T-cell (primary cell): ENCODE measurements around the gene ABCA3. TPM values are rescaled to one million over a fixed set of nuclear protein-coding genes. Genes with fewer than 3 reads are reported as not detected.

Experiments
- ATAC-seq, 4 experiments: fragments of 200-7000 bp in 3 of 4; fragments of 150-1000 bp in 1 of 4; cut with Tn5 transposase; replicated peaks in 1 of 4; 1 replicate in 3 of 4; 2 replicates in 1 of 4; pipeline ENCODE4 v1.10.0; 2021; ENCODE audit warnings: moderate library complexity in 3 of 4, mild to moderate bottlenecking in 2 of 4, moderate number of reproducible peaks in 1 of 4
- CTCF ChIA-PET, 2 donors: fragments of 300-600 bp; sonication (Branson Sonifier 250); formaldehyde crosslinking; loops; one replicate each; lab custom pipeline; 2022; ENCODE audit warnings: antibody characterized with exemption in 2 of 2; lab: Charles Lee
- POLR2A ChIA-PET, 2 donors: fragments of 300-600 bp; sonication (Branson Sonifier 250); formaldehyde crosslinking; loops; one replicate each; lab custom pipeline; 2022; ENCODE audit warnings: antibody characterized with exemption in 2 of 2; lab: Charles Lee
- DNase-seq, 35 experiments: peaks; one replicate each; pipeline versions ENCODE4 v3.0.0 to v3.0.0-alpha.2; 2013 to 2023
- H3K27ac ChIP-seq: one replicate; pipeline ENCODE4 v1.5.1; 2013; ENCODE audit warnings: low read length
- H3K27me3 ChIP-seq, 2 experiments: replicated peaks in 1 of 2; 1 replicate in 1 of 2; 2 replicates in 1 of 2; pipeline versions ENCODE4 v1.6.1 to v1.7.0; 2013; ENCODE audit warnings: low read length in 1 of 2, mixed read lengths in 1 of 2; ENCODE audit not compliant: control insufficient read depth in 2 of 2, insufficient read depth in 2 of 2; ENCODE audit errors: extremely low read depth in 1 of 2
- H3K36me3 ChIP-seq, 2 donors: 1 replicate in 1 of 2; 2 replicates in 1 of 2; pipeline versions ENCODE4 v1.6.1 to v1.7.0; 2013; ENCODE audit warnings: low read length in 1 of 2; ENCODE audit not compliant: control insufficient read depth in 2 of 2, insufficient read depth in 1 of 2; ENCODE audit errors: extremely low read depth in 1 of 2
- H3K4me1 ChIP-seq, 2 experiments: 1 replicate in 1 of 2; 2 replicates in 1 of 2; pipeline versions ENCODE4 v1.6.1 to v1.7.0; 2013; ENCODE audit warnings: low read length in 2 of 2, mixed read lengths in 1 of 2; ENCODE audit not compliant: insufficient read depth in 2 of 2, control insufficient read depth in 1 of 2; ENCODE audit errors: extremely low read depth in 1 of 2
- H3K4me3 ChIP-seq, 2 donors: 1 replicate in 1 of 2; 2 replicates in 1 of 2; pipeline versions ENCODE4 v1.5.1 to v1.7.0; 2013; ENCODE audit warnings: mild to moderate bottlenecking in 2 of 2, low read length in 1 of 2, moderate library complexity in 1 of 2; ENCODE audit not compliant: control insufficient read depth in 1 of 2; ENCODE audit errors: extremely low read depth in 1 of 2
- H3K9me3 ChIP-seq: 2 replicates; pipeline ENCODE4 v1.7.0; 2013
- H3K27ac Mint-ChIP-seq, 2 donors: one replicate each; pipeline ENCODE4 v1.8.0; 2020 to 2021; ENCODE audit warnings: mild to moderate bottlenecking in 2 of 2, mixed read lengths in 2 of 2
- H3K27me3 Mint-ChIP-seq, 2 donors: one replicate each; pipeline ENCODE4 v1.8.0; 2021 to 2022; ENCODE audit warnings: mixed read lengths in 2 of 2
- H3K36me3 Mint-ChIP-seq: one replicate; pipeline ENCODE4 v1.8.0; 2021; ENCODE audit warnings: mixed read lengths
- H3K4me1 Mint-ChIP-seq, 3 donors: one replicate each; pipeline ENCODE4 v1.8.0; 2020 to 2022; ENCODE audit warnings: mixed read lengths in 3 of 3, mild to moderate bottlenecking in 1 of 3
- H3K4me3 Mint-ChIP-seq, 3 donors: one replicate each; pipeline ENCODE4 v1.8.0; 2020 to 2022; ENCODE audit warnings: mild to moderate bottlenecking in 3 of 3, mixed read lengths in 3 of 3, moderate library complexity in 3 of 3
- H3K9me3 Mint-ChIP-seq, 3 donors: one replicate each; pipeline ENCODE4 v1.8.0; 2020 to 2022; ENCODE audit warnings: mixed read lengths in 3 of 3
- WGBS: methylation state at CpG from one replicate; pipeline ENCODE4 v1.1.5; 2013; ENCODE audit warnings: missing lambda C conversion rate; ENCODE audit not compliant: insufficient coverage; 5-methylcytosine and 5-hydroxymethylcytosine counted together
- total RNA-seq, 35 experiments: library from RNA in 6 of 35; stranded (reverse) in 6 of 35; fragments of 120-200 nt in 1 of 35; gene quantifications; one replicate each; pipeline versions ENCODE4 v1.2.1 to v1.2.4 and lab custom pipeline; 2013 to 2026

ABCA3 gene
- total RNA-seq, 5 donors from 2014 or later (not counting 1 experiment from before 2014, with no cell fraction given), result 6.6 to 11.1 (median 9.9) TPM

GRCh38 chr16:2250652-2251295, 89.8 kb downstream of the ABCA3 start:
- Mint-ChIP-seq H3K4me3 (peak overlapping the region; percentile 81 to 85 (median 84)), H3K4me1 (peaks cover 5 to 7% (median 6%) of the 10 kb centered on the region in 3 donors), H3K27me3 (no peaks in the 10 kb centered on the region), H3K36me3 (peaks cover 19% of the 10 kb centered on the region), H3K27ac (peak overlapping the region; percentile 89 to 91), H3K9me3 (no peaks in the 10 kb centered on the region)
- 10% methylated on average over 29 of the region's 35 CpGs for WGBS
- ChIA-PET CTCF (interaction anchor here in 1 of 2 donors (0.5 to 1.2 kb wide), 4 partner anchors 13 to 177 kb away, joined by 3 to 6 read pairs (median 3); no protein-coding TSS in a partner anchor), POLR2A (interaction anchor here in 1 of 2 donors (0.8 kb wide), 1 partner anchor 13 kb away, joined by 3 read pairs; no protein-coding TSS in a partner anchor)
- H3K9me3 ChIP-seq, result no peaks in the 10 kb centered on the region
- peak in 2 of 4 experiments; percentile 25 to 42 for ATAC-seq
- H3K36me3 ChIP-seq, result peaks cover 6 to 29% of the 10 kb centered on the region in 2 donors
- H3K27ac ChIP-seq, result peak overlapping the region; percentile 69
- peak in 21 of 35 experiments; percentile 13 to 61 (median 24) for DNase-seq
- peak overlapping the region; percentile 63 to 64 for H3K4me3 ChIP-seq
- H3K4me1 ChIP-seq, result peaks cover 3 to 21% of the 10 kb centered on the region in 2 experiments
- no peaks in the 10 kb centered on the region for H3K27me3 ChIP-seq

GRCh38 chr16:2246301-2246885, 94.1 kb downstream of the ABCA3 start:
- no peaks in the 10 kb centered on the region for H3K27me3 Mint-ChIP-seq
- H3K36me3 ChIP-seq, result peaks cover 8 to 42% of the 10 kb centered on the region in 2 donors
- no peak for ATAC-seq
- H3K4me1 Mint-ChIP-seq, result peaks cover 4 to 5% (median 5%) of the 10 kb centered on the region in 3 donors
- ChIA-PET POLR2A (no interaction called here), CTCF (no interaction called here)
- no peak overlapping the region for H3K27ac ChIP-seq
- H3K27me3 ChIP-seq, result no peaks in the 10 kb centered on the region
- H3K4me3 ChIP-seq, result no peak overlapping the region
- no peak overlapping the region for H3K27ac Mint-ChIP-seq
- no peak overlapping the region for H3K4me3 Mint-ChIP-seq
- H3K4me1 ChIP-seq, result peaks cover 3 to 13% of the 10 kb centered on the region in 2 experiments
- H3K36me3 Mint-ChIP-seq, result peaks cover 6% of the 10 kb centered on the region
- WGBS, result 98% methylated on average over 13 of the region's 18 CpGs
- no peaks in the 10 kb centered on the region for H3K9me3 Mint-ChIP-seq
- no peak for DNase-seq
- H3K9me3 ChIP-seq, result no peaks in the 10 kb centered on the region

GRCh38 chr16:2244926-2245795, 95.4 kb downstream of the ABCA3 start:
- POLR2A ChIA-PET, result no interaction called here
- 95% methylated on average over 23 of the region's 30 CpGs for WGBS
- Histone ChIP-seq H3K27me3 (no peaks in the 10 kb centered on the region), H3K9me3 (no peaks in the 10 kb centered on the region), H3K4me3 (no peak overlapping the region), H3K36me3 (peaks cover 8 to 42% of the 10 kb centered on the region in 2 donors), H3K27ac (no peak overlapping the region), H3K4me1 (peaks cover 0 to 5% of the 10 kb centered on the region in 2 experiments)
- H3K27ac Mint-ChIP-seq, result no peak overlapping the region
- no peaks in the 10 kb centered on the region for H3K9me3 Mint-ChIP-seq
- no peaks in the 10 kb centered on the region for H3K27me3 Mint-ChIP-seq
- peaks cover 6% of the 10 kb centered on the region for H3K36me3 Mint-ChIP-seq
- DNase-seq (no peak), ATAC-seq (no peak)
- no peak overlapping the region for H3K4me3 Mint-ChIP-seq
- CTCF ChIA-PET, result no interaction called here
- peaks cover 0 to 2% (median 2%) of the 10 kb centered on the region in 3 donors for H3K4me1 Mint-ChIP-seq

DNA sequence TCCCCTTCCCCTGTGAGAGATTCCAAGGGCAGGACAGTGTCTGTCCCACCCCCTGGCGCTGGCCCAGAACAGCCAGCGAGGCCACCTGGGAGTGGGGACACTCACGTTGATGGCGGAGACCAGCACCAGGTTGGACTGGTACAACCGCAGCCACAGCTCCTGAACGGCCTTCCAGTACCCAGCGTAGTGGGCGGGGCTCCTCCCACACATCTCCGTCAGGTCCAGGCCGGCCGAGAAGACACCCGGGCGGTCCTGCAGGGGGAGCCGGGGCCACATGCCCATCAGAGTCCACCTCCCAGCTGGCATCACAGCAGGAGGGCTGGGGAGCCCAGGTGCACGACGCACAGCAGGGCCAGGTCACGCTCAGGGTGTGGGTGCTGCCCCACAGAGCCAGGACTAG, 96.2 kb downstream of the ABCA3 start:
- no peaks in the 10 kb centered on the region for H3K27me3 ChIP-seq
- H3K4me3 ChIP-seq, result no peak overlapping the region
- H3K36me3 ChIP-seq, result peaks cover 8 to 42% of the 10 kb centered on the region in 2 donors
- Mint-ChIP-seq H3K27me3 (no peaks in the 10 kb centered on the region), H3K27ac (no peak overlapping the region), H3K9me3 (no peaks in the 10 kb centered on the region), H3K4me1 (no peaks in the 10 kb centered on the region), H3K36me3 (peaks cover 6% of the 10 kb centered on the region), H3K4me3 (no peak overlapping the region)
- no peak overlapping the region for H3K27ac ChIP-seq
- no peaks in the 10 kb centered on the region for H3K9me3 ChIP-seq
- ATAC-seq (no peak), DNase-seq (no peak)
- ChIA-PET POLR2A (no interaction called here), CTCF (no interaction called here)
- WGBS, result 94% methylated on average over 11 of the region's 17 CpGs
- no peaks in the 10 kb centered on the region for H3K4me1 ChIP-seq

GRCh38 chr16:2243781-2244180, 96.7 kb downstream of the ABCA3 start:
- H3K4me1 Mint-ChIP-seq, result no peaks in the 10 kb centered on the region
- ChIA-PET POLR2A (no interaction called here), CTCF (no interaction called here)
- no peaks in the 10 kb centered on the region for H3K27me3 Mint-ChIP-seq
- Histone ChIP-seq H3K36me3 (peaks cover 8 to 42% of the 10 kb centered on the region in 2 donors), H3K4me1 (no peaks in the 10 kb centered on the region), H3K27me3 (no peaks in the 10 kb centered on the region), H3K9me3 (no peaks in the 10 kb centered on the region), H3K27ac (no peak overlapping the region), H3K4me3 (no peak overlapping the region)
- H3K27ac Mint-ChIP-seq, result no peak overlapping the region
- H3K36me3 Mint-ChIP-seq, result peaks cover 6% of the 10 kb centered on the region
- H3K4me3 Mint-ChIP-seq, result no peak overlapping the region
- H3K9me3 Mint-ChIP-seq, result no peaks in the 10 kb centered on the region
- DNase-seq (no peak), ATAC-seq (no peak)
- WGBS, result 92% methylated on average over 5 of the region's 11 CpGs

GRCh38 chr16:2243031-2243528, 97.4 kb downstream of the ABCA3 start:
- WGBS, result 96% methylated on average over 18 of the region's 19 CpGs
- H3K9me3 ChIP-seq, result no peaks in the 10 kb centered on the region
- H3K4me1 Mint-ChIP-seq, result no peaks in the 10 kb centered on the region
- no peaks in the 10 kb centered on the region for H3K27me3 Mint-ChIP-seq
- no peaks in the 10 kb centered on the region for H3K9me3 Mint-ChIP-seq
- peaks cover 8 to 42% of the 10 kb centered on the region in 2 donors for H3K36me3 ChIP-seq
- no peak for DNase-seq
- H3K36me3 Mint-ChIP-seq, result peaks cover 6% of the 10 kb centered on the region
- H3K4me3 Mint-ChIP-seq, result no peak overlapping the region
- POLR2A ChIA-PET, result no interaction called here
- H3K27ac Mint-ChIP-seq, result no peak overlapping the region
- no peaks in the 10 kb centered on the region for H3K4me1 ChIP-seq
- no peaks in the 10 kb centered on the region for H3K27me3 ChIP-seq
- no peak for ATAC-seq
- no peak overlapping the region for H3K27ac ChIP-seq
- CTCF ChIA-PET, result no interaction called here
- H3K4me3 ChIP-seq, result no peak overlapping the region
